ENCODE measurements around the gene CCM2.

CCM2 gene

GRCh38 chr7:45087301-45088145 is 87.5 kb downstream of the CCM2 start:
- ATAC-seq (ENCODE audit: low read depth) (no peak), DNase-seq (ENCODE audit: low spot score) (no peak)
- H3K4me3 ChIP-seq (ENCODE audit: severe bottlenecking): no peak overlapping the region

GRCh38 chr7:45088146-45088701 is 88.2 kb downstream of the CCM2 start:
- Histone ChIP-seq H3K9me3 (ENCODE audit: severe bottlenecking) (no peaks in the 10 kb centered on the region), H3K4me3 (ENCODE audit: severe bottlenecking) (peak overlapping the region; percentile 41), H3K36me3 (ENCODE audit: low read depth) (no peaks in the 10 kb centered on the region), H3K4me1 (ENCODE audit: insufficient read depth, poor library complexity, severe bottlenecking) (peaks cover 5% of the 10 kb centered on the region), H3K27ac (ENCODE audit: poor library complexity, severe bottlenecking) (no peak overlapping the region), H3K27me3 (ENCODE audit: insufficient read depth, poor library complexity, severe bottlenecking) (no peaks in the 10 kb centered on the region)
- DNase-seq (ENCODE audit: low spot score) (no peak), ATAC-seq (ENCODE audit: low read depth) (no peak)
- no peak for TF ChIP-seq CTCF (IDR thresholded peaks at IDR 0.05; ENCODE audit: poor library complexity, severe bottlenecking)

More at GRCh38 chr7:45087301-45088145, 87.5 kb downstream of the CCM2 start:
- no peak overlapping the region for H3K27ac ChIP-seq (ENCODE audit: poor library complexity, severe bottlenecking)
- TF ChIP-seq CTCF (IDR thresholded peaks at IDR 0.05; ENCODE audit: poor library complexity, severe bottlenecking): no peak
- no peaks in the 10 kb centered on the region for H3K27me3 ChIP-seq (ENCODE audit: insufficient read depth, poor library complexity, severe bottlenecking)
- H3K9me3 ChIP-seq (ENCODE audit: severe bottlenecking): no peaks in the 10 kb centered on the region
- H3K4me1 ChIP-seq (ENCODE audit: insufficient read depth, poor library complexity, severe bottlenecking): peaks cover 6% of the 10 kb centered on the region
- H3K36me3 ChIP-seq (ENCODE audit: low read depth): no peaks in the 10 kb centered on the region

- H3K4me1 ChIP-seq (ENCODE audit: insufficient read depth, poor library complexity, severe bottlenecking): peaks cover 5% of the 10 kb centered on the region
- H3K9me3 ChIP-seq (ENCODE audit: severe bottlenecking): no peaks in the 10 kb centered on the region
- no peaks in the 10 kb centered on the region for H3K36me3 ChIP-seq (ENCODE audit: low read depth)
- H3K4me3 ChIP-seq (ENCODE audit: severe bottlenecking): peak within 1 kb of the TSS; percentile 41
- no peak for TF ChIP-seq CTCF (IDR thresholded peaks at IDR 0.05; ENCODE audit: poor library complexity, severe bottlenecking)
- ATAC-seq (ENCODE audit: low read depth): peak; percentile 48
- no peak within 1 kb of the TSS for H3K27ac ChIP-seq (ENCODE audit: poor library complexity, severe bottlenecking)
- no peaks in the 10 kb centered on the region for H3K27me3 ChIP-seq (ENCODE audit: insufficient read depth, poor library complexity, severe bottlenecking)
- no peak for DNase-seq (ENCODE audit: low spot score)
Measured at GRCh38 chr7:45088821-45089340, 88.9 kb downstream of the CCM2 start, which contains the start of gene NACAD. Gene NACAD, minus strand, starts transcription at chr7:45088969. Its CDS starts 75 bp downstream, at chr7:45088894.

- H3K27ac ChIP-seq (ENCODE audit: poor library complexity, severe bottlenecking): no peak overlapping the region
- H3K4me3 ChIP-seq (ENCODE audit: severe bottlenecking): peak overlapping the region; percentile 41
- H3K36me3 ChIP-seq (ENCODE audit: low read depth): no peaks in the 10 kb centered on the region
- TF ChIP-seq CTCF (IDR thresholded peaks at IDR 0.05; ENCODE audit: poor library complexity, severe bottlenecking): no peak
- peak; percentile 71 for ATAC-seq (ENCODE audit: low read depth)
- H3K4me1 ChIP-seq (ENCODE audit: insufficient read depth, poor library complexity, severe bottlenecking): peaks cover 5% of the 10 kb centered on the region
- no peaks in the 10 kb centered on the region for H3K27me3 ChIP-seq (ENCODE audit: insufficient read depth, poor library complexity, severe bottlenecking)
- DNase-seq (ENCODE audit: low spot score): no peak
- no peaks in the 10 kb centered on the region for H3K9me3 ChIP-seq (ENCODE audit: severe bottlenecking)
Measured at GRCh38 chr7:45089341-45089891, 89.4 kb downstream of the CCM2 start.

Measured in RWPE2 (cell line).